Measurements from ENCODE around the gene SRSF5. TPM values are rescaled to one million over a fixed set of nuclear protein-coding genes. Genes with fewer than 3 reads are reported as not detected.
A peak's percentile ranks its signal among the peaks of the same experiment; 100 is the strongest.

SRSF5 gene
- total and polyA plus RNA-seq, 3 experiments from 2014 or later: 291 to 1,226 (median 307) TPM

DNA sequence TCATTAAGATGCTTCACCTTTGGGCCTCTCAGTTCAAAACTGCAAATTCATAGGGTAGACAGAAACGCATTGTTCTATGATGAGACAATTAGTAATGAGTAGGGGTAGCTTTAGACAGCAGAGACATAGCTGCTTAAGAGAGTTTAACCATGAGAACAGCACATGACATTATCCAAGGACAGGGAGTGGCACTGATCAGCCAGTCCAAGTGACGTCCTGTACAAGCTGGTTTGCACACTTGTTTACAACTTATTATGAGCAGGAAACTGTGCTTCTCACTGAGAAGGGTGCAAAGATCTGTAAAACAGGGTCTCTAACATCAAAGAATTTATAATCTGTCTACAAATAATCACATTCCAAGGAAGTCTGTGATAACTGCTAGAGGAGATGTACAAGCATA is 11.2 kb upstream of the SRSF5 start:
- no peak overlapping the region for H3K4me3 Mint-ChIP-seq
- no peaks in the 10 kb centered on the region for H3K36me3 Mint-ChIP-seq
- Histone ChIP-seq H3K27me3 (ENCODE audit: insufficient read depth, low read length, poor library complexity, severe bottlenecking) (no peaks in the 10 kb centered on the region), H3K27ac (ENCODE audit: low read depth, low read length) (no peak overlapping the region), H3K4me3 (ENCODE audit: low read length) (no peak overlapping the region), H3K36me3 (ENCODE audit: insufficient read depth, low read length) (no peaks in the 10 kb centered on the region), H3K4me1 (ENCODE audit: insufficient read depth, low read length) (peaks cover 14% of the 10 kb centered on the region), H3K9me3 (ENCODE audit: low read length) (no peaks in the 10 kb centered on the region)
- H3K9me3 Mint-ChIP-seq: no peaks in the 10 kb centered on the region
- ChIA-PET POLR2A (interaction anchor here (1.0 kb wide), 2 partner anchors 11 to 126 kb away, joined by 3 to 4 read pairs; partner anchors contain the start of gene SRSF5), CTCF (no interaction called here)
- H3K4me1 Mint-ChIP-seq: peaks cover 9 to 10% (median 9%) of the 10 kb centered on the region in 3 donors
- peak overlapping the region in 3 of 8 donors; percentile 38 to 51 (median 50) for H3K27ac Mint-ChIP-seq
- DNase-seq: no peak
- peaks cover 3 to 5% of the 10 kb centered on the region in 2 donors for H3K27me3 Mint-ChIP-seq

DNA sequence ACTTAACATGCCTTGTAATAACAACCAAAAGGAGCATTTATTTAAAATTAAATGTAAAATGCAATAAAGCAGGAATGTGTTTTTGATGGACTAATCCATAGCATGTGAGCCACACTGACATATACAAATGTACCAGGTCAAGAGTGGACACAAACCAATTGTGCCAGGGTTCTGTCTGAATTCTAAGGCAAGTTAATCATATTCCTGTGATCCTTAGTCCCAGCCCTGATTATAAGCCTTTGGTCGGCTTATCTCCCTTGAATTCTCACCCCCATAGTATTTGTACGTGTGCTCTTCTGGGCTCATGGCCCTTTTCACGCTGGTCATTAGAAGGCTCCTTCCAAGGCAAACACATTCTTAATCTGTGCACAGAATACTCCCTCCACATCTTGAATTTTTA is 10.6 kb upstream of the SRSF5 start:
- Mint-ChIP-seq H3K9me3 (no peaks in the 10 kb centered on the region), H3K4me3 (no peak overlapping the region), H3K4me1 (peaks cover 9 to 10% (median 9%) of the 10 kb centered on the region in 3 donors), H3K27ac (no peak overlapping the region), H3K36me3 (no peaks in the 10 kb centered on the region), H3K27me3 (peaks cover 3 to 9% of the 10 kb centered on the region in 2 donors)
- ChIA-PET CTCF (no interaction called here), POLR2A (interaction anchor here (1.0 kb wide), 1 partner anchor 10 kb away, joined by 4 read pairs; the partner anchor contains the start of gene SRSF5)
- H3K27me3 ChIP-seq (ENCODE audit: insufficient read depth, low read length, poor library complexity, severe bottlenecking): no peaks in the 10 kb centered on the region
- no peaks in the 10 kb centered on the region for H3K9me3 ChIP-seq (ENCODE audit: low read length)
- no peak overlapping the region for H3K27ac ChIP-seq (ENCODE audit: low read depth, low read length)
- peaks cover 14% of the 10 kb centered on the region for H3K4me1 ChIP-seq (ENCODE audit: insufficient read depth, low read length)
- no peak overlapping the region for H3K4me3 ChIP-seq (ENCODE audit: low read length)
- no peak for DNase-seq
- no peaks in the 10 kb centered on the region for H3K36me3 ChIP-seq (ENCODE audit: insufficient read depth, low read length)

DNA sequence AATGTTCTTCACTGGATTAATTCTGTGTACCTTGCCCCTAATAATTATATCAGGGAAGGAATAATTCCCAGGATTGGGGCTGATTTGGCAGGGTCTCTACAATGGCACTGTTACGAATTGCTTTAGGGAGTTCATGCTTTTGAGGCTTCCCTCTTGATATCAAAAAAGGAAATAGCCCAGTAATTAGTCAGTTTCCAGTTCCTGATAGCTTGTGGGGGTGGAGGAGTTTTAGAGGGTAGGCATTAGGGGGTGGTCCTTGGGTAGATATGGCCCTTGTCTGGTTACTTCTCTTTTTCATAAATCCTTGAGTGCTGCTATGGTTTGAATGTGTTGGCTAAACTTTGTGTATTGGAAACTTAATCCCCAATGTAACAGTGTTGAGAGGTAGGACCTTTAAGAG is 6.1 kb upstream of the SRSF5 start:
- Mint-ChIP-seq H3K9me3 (no peaks in the 10 kb centered on the region), H3K4me1 (peaks cover 5 to 8% (median 6%) of the 10 kb centered on the region in 3 donors), H3K27ac (no peak overlapping the region), H3K4me3 (no peak overlapping the region), H3K27me3 (peaks cover 0 to 5% of the 10 kb centered on the region in 2 donors), H3K36me3 (no peaks in the 10 kb centered on the region)
- ChIA-PET POLR2A (no interaction called here), CTCF (interaction anchor here (1.8 kb wide), 1 partner anchor 34 kb away, joined by 6 read pairs; no protein-coding TSS in a partner anchor)
- H3K27ac ChIP-seq (ENCODE audit: low read depth, low read length): no peak overlapping the region
- H3K27me3 ChIP-seq (ENCODE audit: insufficient read depth, low read length, poor library complexity, severe bottlenecking): no peaks in the 10 kb centered on the region
- peaks cover 8% of the 10 kb centered on the region for H3K4me1 ChIP-seq (ENCODE audit: insufficient read depth, low read length)
- H3K4me3 ChIP-seq (ENCODE audit: low read length): no peak overlapping the region
- H3K9me3 ChIP-seq (ENCODE audit: low read length): no peaks in the 10 kb centered on the region
- no peaks in the 10 kb centered on the region for H3K36me3 ChIP-seq (ENCODE audit: insufficient read depth, low read length)
- no peak for DNase-seq

GRCh38 chr14:69763761-69764510 is 3.0 kb upstream of the SRSF5 start:
- Histone ChIP-seq H3K9me3 (ENCODE audit: low read length) (no peaks in the 10 kb centered on the region), H3K4me1 (ENCODE audit: insufficient read depth, low read length) (peaks cover 21% of the 10 kb centered on the region), H3K4me3 (ENCODE audit: low read length) (no peak overlapping the region), H3K27ac (ENCODE audit: low read depth, low read length) (no peak overlapping the region), H3K36me3 (ENCODE audit: insufficient read depth, low read length) (peaks cover 12% of the 10 kb centered on the region), H3K27me3 (ENCODE audit: insufficient read depth, low read length, poor library complexity, severe bottlenecking) (no peaks in the 10 kb centered on the region)
- Mint-ChIP-seq H3K9me3 (peaks cover 0 to 7% (median 0%) of the 10 kb centered on the region in 5 donors), H3K36me3 (peaks cover 11 to 24% (median 12%) of the 10 kb centered on the region in 3 donors), H3K27me3 (peaks cover 5 to 17% of the 10 kb centered on the region in 2 donors), H3K4me3 (peak overlapping the region in 1 of 7 donors; percentile 85), H3K4me1 (peaks cover 28 to 32% (median 31%) of the 10 kb centered on the region in 3 donors), H3K27ac (peak overlapping the region in 3 of 8 donors; percentile 25 to 47 (median 37))
- POLR2A ChIA-PET: no interaction called here
- CTCF ChIA-PET: no interaction called here
- DNase-seq: no peak

GRCh38 chr14:69767369-69767999 is 542 bp downstream of the SRSF5 start:
- Histone ChIP-seq H3K36me3 (ENCODE audit: insufficient read depth, low read length) (peaks cover 44% of the 10 kb centered on the region), H3K27me3 (ENCODE audit: insufficient read depth, low read length, poor library complexity, severe bottlenecking) (no peaks in the 10 kb centered on the region), H3K4me3 (ENCODE audit: low read length) (peak overlapping the region; percentile 99), H3K27ac (ENCODE audit: low read depth, low read length) (peak overlapping the region; percentile 100), H3K9me3 (ENCODE audit: low read length) (no peaks in the 10 kb centered on the region), H3K4me1 (ENCODE audit: insufficient read depth, low read length) (peaks cover 45% of the 10 kb centered on the region)
- DNase-seq: peak; percentile 84 to 93 (median 88)
- H3K27ac Mint-ChIP-seq: peak overlapping the region; percentile 99 to 100 (median 100)
- peaks cover 33 to 55% (median 35%) of the 10 kb centered on the region in 3 donors for H3K36me3 Mint-ChIP-seq
- ChIA-PET POLR2A (interaction anchor here (0.5 to 2.9 kb wide), 7 partner anchors 9 to 974 kb away, joined by 3 to 30 read pairs (median 4); partner anchors contain the start of genes SUSD6 and ZFP36L1), CTCF (interaction anchor here (1.6 kb wide), 1 partner anchor 40 kb away, joined by 9 read pairs; no protein-coding TSS in a partner anchor)
- peaks cover 60 to 66% (median 65%) of the 10 kb centered on the region in 3 donors for H3K4me1 Mint-ChIP-seq
- peaks cover 0 to 20% of the 10 kb centered on the region in 2 donors for H3K27me3 Mint-ChIP-seq
- peak overlapping the region; percentile 98 to 100 (median 99) for H3K4me3 Mint-ChIP-seq
- peaks cover 0 to 7% (median 0%) of the 10 kb centered on the region in 5 donors for H3K9me3 Mint-ChIP-seq

DNA sequence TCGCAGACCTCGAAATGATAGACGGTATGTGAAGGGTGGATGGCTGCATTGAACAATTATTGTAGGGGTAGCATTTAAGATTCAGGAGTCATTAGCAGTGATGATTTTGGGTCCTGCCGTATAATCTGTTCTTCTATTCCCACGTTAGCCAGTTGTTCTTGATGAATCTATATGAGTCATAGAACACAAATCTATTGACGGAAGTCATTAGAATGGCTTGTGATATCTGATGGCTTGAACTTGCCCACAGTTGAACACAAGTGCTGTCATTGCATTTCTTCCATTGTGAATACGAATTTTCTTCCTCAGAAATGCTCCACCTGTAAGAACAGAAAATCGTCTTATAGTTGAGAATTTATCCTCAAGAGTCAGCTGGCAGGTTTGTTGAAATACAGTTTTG is 1.9 kb downstream of the SRSF5 start:
- Histone ChIP-seq H3K4me1 (ENCODE audit: insufficient read depth, low read length) (peaks cover 53% of the 10 kb centered on the region), H3K27me3 (ENCODE audit: insufficient read depth, low read length, poor library complexity, severe bottlenecking) (no peaks in the 10 kb centered on the region), H3K36me3 (ENCODE audit: insufficient read depth, low read length) (peaks cover 58% of the 10 kb centered on the region), H3K27ac (ENCODE audit: low read depth, low read length) (no peak overlapping the region), H3K9me3 (ENCODE audit: low read length) (no peaks in the 10 kb centered on the region), H3K4me3 (ENCODE audit: low read length) (peak overlapping the region; percentile 99)
- Mint-ChIP-seq H3K27ac (peak overlapping the region; percentile 99 to 100 (median 100)), H3K4me1 (peaks cover 69 to 79% (median 79%) of the 10 kb centered on the region in 3 donors), H3K4me3 (peak overlapping the region; percentile 98 to 100 (median 99)), H3K36me3 (peaks cover 41 to 68% (median 42%) of the 10 kb centered on the region in 3 donors), H3K9me3 (peaks cover 0 to 7% (median 0%) of the 10 kb centered on the region in 5 donors), H3K27me3 (peaks cover 0 to 20% of the 10 kb centered on the region in 2 donors)
- CTCF ChIA-PET: no interaction called here
- POLR2A ChIA-PET: no interaction called here
- DNase-seq: no peak

GRCh38 chr14:69769623-69770022 is 2.7 kb downstream of the SRSF5 start:
- peaks cover 0 to 20% of the 10 kb centered on the region in 2 donors for H3K27me3 Mint-ChIP-seq
- Histone ChIP-seq H3K9me3 (ENCODE audit: low read length) (no peaks in the 10 kb centered on the region), H3K4me3 (ENCODE audit: low read length) (no peak overlapping the region), H3K4me1 (ENCODE audit: insufficient read depth, low read length) (peaks cover 53% of the 10 kb centered on the region), H3K27ac (ENCODE audit: low read depth, low read length) (no peak overlapping the region), H3K36me3 (ENCODE audit: insufficient read depth, low read length) (peaks cover 58% of the 10 kb centered on the region), H3K27me3 (ENCODE audit: insufficient read depth, low read length, poor library complexity, severe bottlenecking) (no peaks in the 10 kb centered on the region)
- H3K27ac Mint-ChIP-seq: peak overlapping the region; percentile 73 to 100 (median 80)
- CTCF ChIA-PET: no interaction called here
- peaks cover 44 to 76% (median 46%) of the 10 kb centered on the region in 3 donors for H3K36me3 Mint-ChIP-seq
- POLR2A ChIA-PET: no interaction called here
- H3K9me3 Mint-ChIP-seq: peaks cover 0 to 7% (median 0%) of the 10 kb centered on the region in 5 donors
- H3K4me1 Mint-ChIP-seq: peaks cover 74 to 86% (median 85%) of the 10 kb centered on the region in 3 donors
- H3K4me3 Mint-ChIP-seq: peak overlapping the region; percentile 59 to 99 (median 81)
- no peak for DNase-seq
